ENCODE results near the gene PTPRT.

PTPRT gene

DNA sequence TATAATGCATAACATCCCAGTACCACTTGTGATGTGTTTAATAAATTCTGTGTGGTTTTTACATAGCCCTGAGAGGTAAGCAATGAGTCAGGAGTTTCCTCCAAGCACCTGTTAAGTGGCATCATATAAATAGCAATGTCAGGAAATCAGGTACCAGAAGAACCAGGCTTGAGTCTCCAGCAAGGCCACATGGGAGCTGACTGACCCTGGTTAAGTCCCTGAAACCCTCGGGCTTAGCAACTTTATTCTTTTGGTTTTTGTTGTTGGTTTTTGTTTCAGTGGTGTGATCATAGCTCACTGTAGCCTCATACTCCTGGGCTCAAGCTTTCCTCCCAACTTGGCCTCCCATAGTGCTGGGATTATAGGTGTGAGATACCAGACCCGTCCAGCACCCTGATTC lies 70.0 kb downstream of the PTPRT start:
- no peak for DNase-seq (ENCODE audit: low spot score)

DNA sequence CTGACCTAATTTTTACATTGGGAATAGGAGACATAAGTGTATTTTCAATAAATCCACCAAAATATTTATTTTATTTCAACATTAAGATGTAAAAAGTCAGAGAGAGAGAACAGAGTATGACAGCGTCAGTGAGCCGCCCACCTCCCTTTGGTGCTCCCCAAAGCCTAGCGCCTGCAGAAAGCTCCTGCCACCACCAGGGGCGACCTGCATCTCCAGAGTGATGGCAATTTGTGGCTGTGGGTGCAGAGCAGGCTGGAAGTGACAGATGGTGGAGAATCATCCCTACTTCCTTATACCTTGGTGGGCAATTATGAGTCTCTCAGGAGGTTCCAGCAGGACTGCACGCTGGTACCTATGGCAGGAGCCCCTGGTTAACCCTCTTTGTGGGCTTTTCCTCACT lies 87.3 kb downstream of the PTPRT start:
- DNase-seq (ENCODE audit: low spot score), result peak; percentile 58

DNA sequence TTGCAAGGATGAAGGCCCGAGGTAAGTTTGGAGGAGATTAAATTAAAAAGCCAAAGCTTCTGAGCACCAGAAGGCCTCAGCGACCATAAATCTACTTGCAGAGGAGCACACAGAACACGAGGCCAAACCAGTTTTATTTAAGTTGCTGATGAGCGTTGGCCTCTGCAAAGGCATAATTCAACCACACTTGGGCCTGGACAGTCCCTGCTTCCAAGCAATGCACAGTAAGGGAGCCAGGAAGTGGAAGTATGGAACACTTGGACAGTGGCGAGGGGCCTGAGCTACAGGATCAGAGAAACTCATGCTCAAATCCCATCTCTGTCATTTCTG lies 92.8 kb downstream of the PTPRT start:
- no peak for DNase-seq (ENCODE audit: low spot score)

DNA sequence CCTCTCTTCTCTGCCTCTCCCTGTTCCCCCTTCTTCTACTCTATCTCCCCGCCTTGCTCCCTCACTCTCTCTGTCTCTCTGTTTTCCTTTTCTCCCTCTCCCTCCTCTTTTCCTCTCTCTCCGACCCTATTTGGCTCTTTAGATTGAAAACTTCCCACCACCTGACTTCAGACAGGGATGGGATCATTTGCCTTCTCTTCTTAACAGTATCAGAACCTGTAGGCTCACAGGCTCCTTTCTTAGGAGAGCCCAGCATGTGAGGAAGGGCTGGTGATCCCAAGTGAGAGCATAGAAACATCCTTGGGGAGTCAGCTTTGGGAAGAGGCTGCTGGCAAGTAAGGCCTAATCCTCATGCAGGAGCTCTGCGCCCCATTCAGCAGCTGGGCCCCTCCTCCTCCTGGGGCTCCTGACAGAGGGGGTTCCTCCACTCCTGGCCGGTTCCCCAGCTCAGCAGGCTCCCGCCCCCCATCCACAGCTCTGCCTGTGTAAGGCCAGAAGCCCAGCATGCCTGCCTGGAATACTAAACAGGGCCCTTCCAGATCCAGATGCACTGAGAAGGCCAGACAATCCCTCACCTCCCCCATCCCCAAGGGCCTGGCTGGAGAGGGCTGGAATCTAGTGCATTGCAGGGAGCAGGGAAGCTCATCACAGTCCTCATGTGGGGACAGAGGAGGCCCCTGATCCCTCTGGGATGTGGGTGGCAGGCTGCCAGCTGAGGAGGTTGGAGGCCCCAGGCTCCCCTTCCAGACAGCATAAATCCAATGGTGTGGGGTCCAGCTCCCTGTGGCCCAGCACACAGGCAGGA lies 93.4 kb downstream of the PTPRT start:
- DNase-seq (ENCODE audit: low spot score), result peak; percentile 37

DNA sequence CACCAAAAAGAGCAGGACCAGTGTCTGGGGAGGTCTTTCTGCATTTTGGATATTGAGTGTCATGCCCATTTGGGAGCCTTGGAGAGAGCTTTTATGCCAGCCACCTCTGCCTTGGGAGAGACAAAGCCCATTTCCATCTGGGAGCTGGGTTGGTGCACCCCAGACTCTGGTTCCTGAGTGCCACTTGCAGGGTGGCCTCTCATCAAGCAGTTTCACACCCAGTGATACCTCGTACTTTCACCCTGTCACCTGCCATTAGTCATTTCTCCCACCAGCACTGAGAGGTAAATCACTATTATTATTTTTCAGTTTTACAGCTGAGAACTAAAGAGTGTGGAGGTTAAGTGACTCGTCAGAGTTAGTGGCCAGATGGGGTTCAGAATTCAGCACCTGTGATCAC lies 94.7 kb downstream of the PTPRT start:
- no peak for DNase-seq (ENCODE audit: low spot score)

DNA sequence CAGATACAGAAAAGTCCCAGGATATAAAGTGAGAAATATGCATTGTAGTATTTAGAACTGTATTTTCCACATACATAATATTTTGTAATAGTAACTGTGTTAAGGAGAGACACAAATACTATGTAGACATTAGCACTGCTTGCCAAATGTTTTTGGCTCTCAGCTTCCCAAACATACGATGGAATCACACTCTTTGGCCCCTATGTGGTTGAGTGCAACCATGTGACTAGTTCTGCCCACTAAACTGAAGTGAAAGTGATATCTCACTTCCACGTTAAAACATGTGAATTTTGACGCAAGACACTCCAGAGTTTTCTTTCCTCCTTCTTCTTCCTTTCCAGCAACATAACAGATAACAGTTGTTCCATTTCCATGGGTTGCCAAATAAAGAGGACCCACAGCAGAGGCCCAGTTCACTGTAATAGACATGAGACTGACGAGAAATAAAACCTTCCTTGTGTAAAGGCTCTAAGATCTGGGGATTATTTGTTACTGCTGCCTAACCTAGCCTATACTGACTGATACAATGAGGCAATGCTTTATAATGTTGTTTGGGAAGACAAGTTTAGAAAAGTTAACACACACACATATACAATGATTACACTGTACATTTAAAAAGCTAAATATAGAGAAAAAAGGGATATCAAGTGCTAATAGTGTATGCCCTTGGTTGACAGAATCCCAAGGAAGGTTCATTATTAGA lies 97.2 kb downstream of the PTPRT start:
- DNase-seq (ENCODE audit: low spot score), result no peak

DNA sequence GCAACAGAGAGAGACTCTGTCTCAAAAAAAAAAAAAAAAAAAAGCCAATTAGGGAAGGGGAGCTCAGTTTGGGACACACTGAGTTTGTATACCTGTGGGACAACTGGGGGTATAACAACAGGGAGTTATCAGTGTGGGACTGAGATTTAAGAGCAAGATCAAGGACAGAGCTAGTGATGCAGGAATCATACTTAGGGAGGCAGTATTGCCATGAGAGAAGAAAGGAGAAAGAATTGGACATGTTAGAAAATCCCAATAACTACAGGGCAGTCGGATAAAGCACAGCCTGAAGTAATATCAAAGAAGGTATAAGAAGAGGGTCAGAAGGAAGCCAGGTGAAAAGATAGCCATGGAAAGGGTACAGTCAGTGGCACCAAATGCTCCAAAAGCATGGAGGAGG lies 121.2 kb downstream of the PTPRT start:
- DNase-seq (ENCODE audit: low spot score), result no peak

DNA sequence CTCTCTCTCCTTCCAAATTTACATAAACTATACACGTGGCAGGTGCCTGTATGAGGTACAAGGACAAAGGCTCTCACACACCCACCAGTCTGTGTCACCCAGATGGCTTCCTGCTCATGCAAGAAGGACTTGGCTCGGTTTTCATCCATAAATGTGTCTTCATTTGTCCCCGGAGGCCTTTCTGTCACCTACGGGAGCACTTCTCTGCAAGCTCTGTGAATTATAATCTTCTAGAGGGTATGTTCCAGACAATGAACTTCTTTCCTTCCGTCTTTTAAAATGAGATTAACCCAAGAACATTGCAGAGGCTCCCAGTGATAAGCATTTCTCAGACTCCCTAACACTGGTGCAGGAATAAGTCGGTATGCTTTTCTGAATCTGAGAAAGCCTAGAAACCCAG lies 123.6 kb downstream of the PTPRT start:
- DNase-seq (ENCODE audit: low spot score), result no peak

DNA sequence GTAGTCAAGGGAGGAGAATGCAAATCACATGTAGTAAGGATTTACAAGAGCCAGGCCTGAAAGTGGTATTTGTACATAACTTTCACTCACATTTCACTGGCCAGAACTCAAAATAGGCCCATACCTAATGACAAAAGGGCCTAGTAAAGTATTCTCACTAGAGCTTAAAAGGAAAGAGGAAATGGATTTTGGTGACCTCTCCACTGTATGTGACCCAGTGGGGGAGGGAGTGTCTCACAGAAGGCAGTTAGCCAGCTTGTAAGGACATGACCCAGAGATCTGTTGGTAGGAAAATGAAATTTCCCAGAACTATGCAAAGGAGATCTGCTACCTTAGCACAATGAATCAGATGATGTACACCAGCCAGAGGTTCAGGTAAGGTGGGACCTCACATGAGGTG lies 124.4 kb downstream of the PTPRT start:
- DNase-seq (ENCODE audit: low spot score), result peak; percentile 11

DNA sequence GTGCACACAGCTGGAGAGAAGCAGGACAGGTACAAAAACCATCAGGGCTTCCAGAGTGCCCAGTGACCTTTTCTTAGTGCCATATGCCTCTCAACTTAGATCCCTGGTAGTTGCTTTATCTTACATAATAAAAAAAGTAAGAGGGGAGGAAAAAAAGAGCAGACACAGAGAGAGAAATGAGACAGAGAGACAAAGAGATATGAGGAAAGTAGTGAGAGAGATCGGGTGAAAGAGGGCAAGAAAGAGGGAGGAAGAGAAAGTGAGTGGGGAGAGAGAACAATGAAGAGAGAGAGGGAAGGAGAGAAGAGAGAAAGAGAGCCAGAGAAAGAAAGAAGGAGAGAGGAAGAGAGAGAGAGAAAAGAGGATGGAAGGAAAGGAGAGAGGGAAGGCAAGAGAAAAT lies 131.6 kb downstream of the PTPRT start:
- no peak for DNase-seq (ENCODE audit: low spot score)

DNA sequence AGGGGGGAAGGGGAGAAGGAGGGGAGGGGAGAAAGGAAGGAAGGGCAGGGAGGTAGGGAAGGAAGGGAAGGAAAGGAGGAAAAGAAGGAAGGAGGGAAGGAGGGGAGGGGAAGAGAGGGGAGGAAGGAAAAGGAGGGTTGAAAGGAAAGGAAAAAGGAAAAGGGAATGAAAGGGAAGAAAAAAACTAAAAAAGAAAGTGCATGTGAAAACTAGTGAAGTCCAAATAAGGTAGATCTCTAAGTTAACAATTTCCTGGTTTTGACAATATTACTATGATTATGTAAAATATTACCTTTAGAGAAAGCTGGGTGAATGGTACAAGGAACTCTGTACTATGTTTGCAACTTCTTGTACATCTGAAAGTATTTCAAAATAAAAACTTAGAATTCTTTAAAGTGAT lies 132.4 kb downstream of the PTPRT start:
- DNase-seq (ENCODE audit: low spot score), result no peak

DNA sequence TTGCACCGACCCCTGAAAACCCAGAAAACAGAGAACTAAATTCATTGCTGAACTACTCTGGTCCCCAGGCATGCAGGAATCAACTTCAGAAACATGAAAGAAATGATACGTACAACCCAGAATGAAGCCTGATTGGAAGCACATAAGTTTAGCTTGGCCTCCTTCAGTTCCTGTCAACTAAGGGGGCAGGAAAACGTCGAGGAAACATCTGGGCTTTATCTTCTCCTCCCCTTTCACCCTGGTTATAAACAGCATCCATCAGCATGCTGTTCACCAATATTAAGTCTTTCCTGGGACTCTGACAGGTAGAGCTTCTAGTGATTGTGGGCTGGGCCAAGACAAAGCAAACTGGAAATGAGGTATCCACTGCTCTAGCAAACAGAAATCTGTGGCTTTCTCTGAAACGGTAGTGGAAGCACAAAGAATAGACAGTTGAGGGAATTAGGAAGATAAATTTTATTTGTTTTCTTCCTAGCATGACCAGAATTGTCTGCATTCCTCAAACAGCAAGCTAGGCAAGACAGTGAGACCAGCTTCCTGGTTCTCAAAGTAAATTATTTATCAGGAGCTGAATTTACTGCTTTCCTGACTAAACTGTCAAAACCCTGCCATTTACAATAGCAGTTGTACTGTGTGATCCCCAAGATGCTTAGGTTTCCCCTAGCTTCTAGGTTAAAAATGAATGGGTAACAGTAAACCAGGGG lies 134.4 kb downstream of the PTPRT start:
- no peak for DNase-seq (ENCODE audit: low spot score)

DNA sequence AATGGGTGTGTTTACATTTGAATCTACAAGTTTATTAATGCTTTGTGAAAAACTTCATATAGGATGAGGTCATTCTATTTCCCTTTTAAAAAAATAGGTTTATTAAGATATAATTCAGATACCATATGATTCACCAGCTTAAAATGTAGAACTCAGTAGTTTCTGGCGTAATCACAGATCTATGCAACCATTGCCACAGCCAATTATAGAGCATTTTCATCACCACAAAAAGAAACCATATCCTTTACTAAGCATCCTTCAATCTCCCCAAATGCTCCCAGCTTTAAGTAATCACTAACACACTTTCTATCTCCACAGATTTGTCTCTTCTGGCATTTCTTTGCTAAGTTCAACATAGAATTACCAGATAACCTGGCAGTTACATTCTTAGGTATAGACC lies 137.2 kb downstream of the PTPRT start:
- no peak for DNase-seq (ENCODE audit: low spot score)

DNA sequence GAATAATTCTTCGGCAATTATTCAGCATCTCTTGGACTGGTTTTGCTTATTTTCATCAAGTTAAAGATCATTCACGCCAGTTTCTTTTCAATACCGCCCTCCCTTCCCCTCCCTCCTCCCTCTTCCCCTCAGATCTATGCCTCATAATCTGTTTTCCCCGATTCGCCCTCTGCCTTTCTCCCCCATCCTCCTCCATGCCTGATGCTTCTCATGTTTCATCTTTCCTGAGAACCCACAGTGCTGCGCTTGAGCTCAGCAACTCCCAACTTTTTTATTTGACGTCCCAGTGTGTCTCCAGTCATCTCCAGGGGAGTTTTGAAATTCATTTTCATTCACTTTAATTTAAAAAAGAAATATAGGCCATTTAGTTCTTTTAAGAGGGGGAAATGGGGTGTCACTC lies 142.7 kb downstream of the PTPRT start:
- no peak for DNase-seq (ENCODE audit: low spot score)

DNA sequence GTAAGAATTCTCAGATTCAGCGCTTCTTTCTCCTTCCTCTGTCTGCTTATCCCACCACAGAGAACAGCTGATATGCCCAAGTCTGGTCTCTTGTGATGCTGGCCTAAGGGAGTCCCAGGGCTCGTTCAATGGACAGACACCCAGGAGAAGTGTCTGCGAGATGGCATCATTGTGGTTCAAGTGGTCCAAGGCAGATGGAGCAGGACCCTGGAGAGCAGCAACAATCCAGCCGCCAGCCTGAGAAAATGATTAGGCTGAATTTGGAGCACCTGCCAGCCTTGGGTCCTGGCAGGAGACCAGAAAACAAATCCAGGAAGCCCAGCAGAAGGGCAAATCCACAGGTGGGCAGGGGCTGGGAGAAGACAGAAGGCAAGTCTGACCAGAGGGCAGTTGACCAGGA lies 145.8 kb downstream of the PTPRT start:
- DNase-seq (ENCODE audit: low spot score), result peak; percentile 45

DNA sequence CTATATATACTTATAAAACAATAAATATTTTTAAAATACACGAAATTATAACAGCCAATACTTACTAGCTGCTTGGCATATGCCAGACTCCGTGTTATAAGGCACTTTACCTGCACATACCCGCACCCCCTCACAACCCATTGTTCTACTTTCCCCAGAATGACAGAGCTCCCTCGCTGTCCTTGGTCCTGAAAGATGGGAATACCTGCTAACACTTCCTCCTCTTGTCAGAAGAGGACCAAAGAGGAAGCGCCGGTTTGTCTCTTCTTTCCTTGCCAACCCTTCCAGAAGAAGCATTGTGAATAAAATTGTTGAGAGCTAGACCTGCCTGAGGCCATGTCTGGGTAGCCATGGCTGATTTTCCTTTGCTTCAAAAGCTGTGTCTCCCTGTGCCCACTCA lies 149.3 kb downstream of the PTPRT start:
- DNase-seq (ENCODE audit: low spot score), result peak; percentile 78

DNA sequence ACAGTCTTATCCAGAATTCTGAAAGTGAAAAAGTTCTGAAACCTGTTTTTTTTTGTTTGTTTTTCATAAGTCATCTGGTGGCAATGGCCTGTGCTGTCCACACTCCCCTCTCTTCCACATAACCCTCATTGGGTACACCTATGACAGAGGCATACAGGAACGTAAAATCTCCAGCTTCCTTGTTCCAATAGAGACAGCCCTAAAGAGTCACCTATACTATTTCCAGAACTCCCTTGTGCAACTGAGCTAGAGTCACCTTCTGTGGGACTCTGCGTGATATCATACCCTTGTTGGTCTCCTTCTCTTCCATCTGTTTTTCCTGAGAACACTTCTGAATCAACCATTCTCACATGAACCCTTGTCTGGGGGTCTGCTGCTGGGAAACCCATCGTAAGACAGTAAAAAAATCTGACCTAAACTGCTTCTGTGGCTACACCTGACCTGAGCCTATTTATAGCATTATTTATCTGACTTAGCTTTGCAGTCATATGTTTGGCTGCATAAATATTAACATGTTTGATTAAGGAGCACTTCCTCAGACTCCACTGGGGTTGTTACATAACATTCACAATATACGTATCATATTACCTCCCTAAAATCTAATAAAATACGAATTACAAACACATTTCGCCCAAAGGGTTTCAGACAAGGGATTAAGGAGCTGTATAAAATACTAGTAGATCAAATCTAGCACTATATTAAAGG lies 151.9 kb downstream of the PTPRT start:
- DNase-seq (ENCODE audit: low spot score), result no peak

DNA sequence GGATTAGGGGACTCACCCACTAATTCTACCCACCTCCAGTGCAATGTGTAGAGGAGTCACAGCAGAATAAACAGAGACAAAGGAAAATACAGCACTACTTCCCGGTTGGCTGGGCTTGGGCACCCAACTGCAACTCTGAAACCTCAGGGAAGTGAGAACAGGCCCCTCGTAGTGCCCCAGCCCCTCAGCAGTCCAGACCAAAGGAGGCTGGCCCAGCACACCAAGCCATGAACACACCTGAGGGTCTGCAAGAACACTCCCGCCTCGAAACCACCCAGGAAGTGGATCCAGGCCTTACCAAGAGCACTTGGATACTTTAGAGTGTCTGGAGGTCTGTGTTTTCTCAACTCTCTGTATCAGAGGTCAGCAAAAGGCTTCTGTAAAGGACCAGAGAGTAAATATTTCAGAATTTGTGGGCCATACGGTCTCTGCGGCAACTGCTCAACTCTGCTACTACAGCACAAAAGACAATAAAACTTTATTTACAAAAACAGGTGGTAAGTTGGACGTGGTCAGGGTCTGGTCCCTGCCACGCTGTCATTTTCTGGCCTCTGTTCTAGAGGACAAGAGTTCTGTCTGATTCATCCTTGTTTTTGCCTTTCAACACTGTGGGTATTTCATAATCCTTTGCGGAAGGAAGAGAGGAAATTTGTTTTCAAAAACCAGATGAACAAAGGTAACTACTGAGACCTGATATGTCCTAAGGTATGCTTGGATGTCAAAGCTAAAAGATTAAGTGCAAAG lies 154.6 kb downstream of the PTPRT start:
- DNase-seq (ENCODE audit: low spot score), result no peak

DNA sequence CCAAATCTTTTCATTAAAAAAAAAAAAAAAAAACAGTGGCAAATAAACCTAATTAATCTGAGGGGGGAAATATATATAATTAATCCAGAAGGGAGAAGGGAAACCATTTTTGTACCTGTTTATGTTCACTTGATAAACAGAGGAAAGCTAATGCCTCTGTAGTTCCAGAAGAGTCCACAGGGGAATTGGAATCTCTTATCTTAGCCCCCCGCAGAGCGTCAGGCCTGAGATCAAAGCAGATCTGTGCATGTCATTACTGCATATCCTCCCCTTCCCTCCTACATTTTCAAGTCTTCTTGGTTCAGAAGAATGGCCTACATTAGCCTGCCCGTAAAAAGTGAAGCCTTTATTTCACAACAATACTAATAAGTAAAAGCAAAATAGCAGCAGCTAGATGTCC lies 157.2 kb downstream of the PTPRT start:
- DNase-seq (ENCODE audit: low spot score), result peak; percentile 23

DNA sequence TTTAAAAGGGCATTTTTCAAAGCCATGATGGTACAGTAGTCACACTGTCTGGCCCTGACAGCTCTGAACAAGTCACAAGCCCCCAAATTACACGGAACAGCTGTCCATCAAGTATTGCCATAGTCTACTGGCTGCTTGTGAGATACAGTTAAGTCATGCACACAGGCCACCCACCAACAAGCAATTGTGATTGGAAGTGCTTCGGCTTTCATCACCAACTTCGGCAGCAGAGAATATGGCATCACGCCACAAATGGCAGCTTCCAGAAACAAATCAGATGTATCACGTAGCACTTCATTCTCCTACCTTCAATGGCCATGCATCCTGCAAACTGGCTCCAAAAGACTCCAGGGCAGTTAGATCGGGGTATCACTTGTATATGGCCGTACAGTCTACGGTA lies 160.5 kb downstream of the PTPRT start:
- no peak for DNase-seq (ENCODE audit: low spot score)

DNA sequence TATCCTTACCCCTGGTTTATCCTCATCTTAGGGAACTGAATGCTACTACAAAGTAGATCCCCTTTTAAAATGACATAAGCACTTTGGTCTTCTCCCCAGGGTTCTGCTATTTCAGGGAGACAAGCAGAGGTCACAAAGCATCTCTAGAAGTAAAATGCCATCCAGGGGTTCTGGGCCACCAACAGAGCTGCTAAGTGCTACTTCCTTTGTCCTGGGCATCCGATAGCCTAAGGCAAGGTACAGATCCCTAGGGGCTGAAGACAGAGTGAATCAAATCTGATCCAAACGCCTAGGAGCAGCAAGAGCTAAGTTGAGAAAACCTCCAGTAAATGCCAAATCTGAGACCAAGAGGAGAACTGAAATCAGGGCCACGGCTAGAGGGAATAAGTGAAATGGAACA lies 161.2 kb downstream of the PTPRT start:
- DNase-seq (ENCODE audit: low spot score), result no peak

DNA sequence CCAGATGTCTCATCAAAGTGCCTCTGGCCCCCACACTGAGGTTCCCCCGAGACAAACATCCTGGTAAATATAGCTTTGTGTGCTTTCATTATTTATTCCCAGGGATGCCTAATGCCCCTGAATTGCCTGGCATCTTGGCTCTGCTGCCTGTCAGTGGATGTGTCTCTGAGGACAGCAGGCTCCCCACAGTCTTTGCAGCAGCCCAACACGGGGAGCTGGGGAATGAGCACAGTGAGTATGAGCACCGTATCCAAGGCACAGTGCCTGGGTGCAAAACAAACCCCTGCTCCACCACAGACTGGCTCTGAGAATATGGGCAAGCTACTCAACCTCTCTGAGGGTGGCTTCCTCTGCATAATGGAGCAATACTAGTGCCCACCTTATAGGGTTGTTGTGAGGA lies 165.9 kb downstream of the PTPRT start:
- DNase-seq (ENCODE audit: low spot score), result no peak
